Omental fat pad (tissue), 4 donors: Measurements from ENCODE around the gene PDZD2. TPM values are rescaled to one million over a fixed set of nuclear protein-coding genes. Genes with fewer than 3 reads are reported as not detected.

Experiments
- ATAC-seq: fragments of 150-250 bp; one replicate; pipeline ENCODE4 v1.9.1; 2016; ENCODE audit warnings: mild to moderate bottlenecking, moderate library complexity; ENCODE audit not compliant: low FRiP score
- DNase-seq: peaks from one replicate; pipeline ENCODE4 v3.0.0-alpha.2; 2019; ENCODE audit warnings: low spot score
- total RNA-seq, 4 donors: library from RNA; depleted of rRNA; stranded (reverse); fragments of >200 nt; gene quantifications; one replicate each; pipeline ENCODE4 v1.1.0, GENCODE V29; 2016
- TF ChIP-seq, protein P1 (sequence below), 3 donors: fragments of 450-650 bp; IDR thresholded peaks; one replicate each; pipeline ENCODE4 v1.5.1; 2016 to 2017; ENCODE audit warnings: antibody characterized with exemption in 3 of 3, mild to moderate bottlenecking in 3 of 3, moderate library complexity in 2 of 3

Gene PDZD2
- total RNA-seq, 4 donors from 2014 or later, result 43.5 to 113 (median 55.7) TPM

GRCh38 chr5:31948006-31948405, 309.1 kb downstream of the PDZD2 start:
- TF ChIP-seq, protein P1, sequence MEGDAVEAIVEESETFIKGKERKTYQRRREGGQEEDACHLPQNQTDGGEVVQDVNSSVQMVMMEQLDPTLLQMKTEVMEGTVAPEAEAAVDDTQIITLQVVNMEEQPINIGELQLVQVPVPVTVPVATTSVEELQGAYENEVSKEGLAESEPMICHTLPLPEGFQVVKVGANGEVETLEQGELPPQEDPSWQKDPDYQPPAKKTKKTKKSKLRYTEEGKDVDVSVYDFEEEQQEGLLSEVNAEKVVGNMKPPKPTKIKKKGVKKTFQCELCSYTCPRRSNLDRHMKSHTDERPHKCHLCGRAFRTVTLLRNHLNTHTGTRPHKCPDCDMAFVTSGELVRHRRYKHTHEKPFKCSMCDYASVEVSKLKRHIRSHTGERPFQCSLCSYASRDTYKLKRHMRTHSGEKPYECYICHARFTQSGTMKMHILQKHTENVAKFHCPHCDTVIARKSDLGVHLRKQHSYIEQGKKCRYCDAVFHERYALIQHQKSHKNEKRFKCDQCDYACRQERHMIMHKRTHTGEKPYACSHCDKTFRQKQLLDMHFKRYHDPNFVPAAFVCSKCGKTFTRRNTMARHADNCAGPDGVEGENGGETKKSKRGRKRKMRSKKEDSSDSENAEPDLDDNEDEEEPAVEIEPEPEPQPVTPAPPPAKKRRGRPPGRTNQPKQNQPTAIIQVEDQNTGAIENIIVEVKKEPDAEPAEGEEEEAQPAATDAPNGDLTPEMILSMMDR (IDR thresholded peaks at IDR 0.05), result no peak
- ATAC-seq (no peak), DNase-seq (no peak)

DNA sequence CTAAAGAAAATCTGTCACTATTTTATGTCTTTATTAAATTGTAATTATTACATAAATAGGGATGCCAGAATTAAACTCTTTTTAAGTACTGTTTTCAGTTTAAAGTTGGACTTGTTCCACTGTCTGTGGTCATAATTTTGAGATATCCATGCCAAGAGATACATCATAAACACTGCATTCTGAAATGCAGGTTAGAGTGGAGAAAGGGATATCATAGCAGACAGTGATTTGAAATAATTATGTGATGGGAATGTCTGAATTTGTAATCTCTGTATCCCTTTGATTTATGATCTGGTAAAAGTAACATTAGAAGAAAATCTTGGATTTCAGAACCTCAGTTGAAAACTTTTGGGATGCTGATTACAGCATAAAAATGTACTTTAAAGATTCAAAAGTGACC, 313.1 kb downstream of the PDZD2 start:
- DNase-seq (no peak), ATAC-seq (peak; percentile 50)
- TF ChIP-seq, protein P1 (IDR thresholded peaks at IDR 0.05), result no peak

GRCh38 chr5:31954091-31954490, 315.2 kb downstream of the PDZD2 start:
- DNase-seq (no peak), ATAC-seq (no peak)
- TF ChIP-seq, protein P1 (IDR thresholded peaks at IDR 0.05), result no peak

GRCh38 chr5:31957151-31957550, 318.2 kb downstream of the PDZD2 start:
- no peak for ATAC-seq
- no peak for DNase-seq
- TF ChIP-seq, protein P1 (IDR thresholded peaks at IDR 0.05), result no peak

DNA sequence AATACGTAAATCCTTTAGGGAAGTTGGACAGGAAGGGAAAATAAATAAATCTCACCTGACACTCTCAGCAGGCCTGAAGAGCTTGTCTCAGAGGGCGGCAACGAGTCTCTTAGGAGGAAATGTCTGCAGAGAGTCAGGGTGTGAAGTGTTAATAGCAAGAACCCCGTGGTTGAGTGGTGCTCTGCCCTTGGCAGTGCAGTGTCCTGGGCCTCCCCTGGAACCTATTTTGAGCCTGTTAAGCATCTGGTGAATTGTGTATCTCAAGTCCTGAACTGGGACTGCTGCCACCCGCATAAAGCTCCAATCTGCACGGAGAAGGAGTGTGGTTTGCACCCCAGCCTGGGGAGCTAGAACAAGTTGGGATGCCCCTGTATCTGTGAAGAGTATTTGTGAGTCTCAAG, 323.4 kb downstream of the PDZD2 start:
- TF ChIP-seq, protein P1 (IDR thresholded peaks at IDR 0.05), result no peak
- ATAC-seq (no peak), DNase-seq (no peak)

DNA sequence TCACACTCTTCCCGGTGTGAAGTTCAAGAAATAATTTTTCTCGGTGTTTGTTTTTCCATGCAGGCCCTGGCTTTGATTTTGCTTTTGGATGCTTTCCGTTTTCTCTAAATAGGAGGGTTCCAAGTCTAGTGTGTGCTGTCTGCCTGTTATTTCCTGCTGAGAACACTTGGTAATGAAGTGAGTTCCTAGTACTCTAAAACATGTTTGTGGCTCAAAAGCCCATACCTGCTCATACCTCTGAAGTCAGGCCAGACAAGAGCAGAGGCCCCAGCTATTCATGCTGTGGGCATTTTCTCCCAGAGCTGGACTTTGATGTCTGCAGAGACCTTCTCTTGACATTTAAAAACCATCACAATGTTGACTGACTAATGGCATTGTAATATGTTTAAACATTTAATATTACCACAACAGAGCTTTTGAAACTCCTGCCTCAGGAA, 324.0 kb downstream of the PDZD2 start:
- TF ChIP-seq, protein P1 (IDR thresholded peaks at IDR 0.05), result no peak
- ATAC-seq (peak; percentile 75), DNase-seq (no peak)

GRCh38 chr5:31963358-31964006, 324.6 kb downstream of the PDZD2 start:
- TF ChIP-seq, protein P1 (IDR thresholded peaks at IDR 0.05), result no peak
- DNase-seq (peak; percentile 38), ATAC-seq (peak; percentile 92)
